NB4 (cell line): Measurements from ENCODE around the gene AGAP1.

ENCODE experiments used
- CTCF ChIP-seq: IDR thresholded peaks from one replicate; pipeline ENCODE4 v1.5.1; 2012; ENCODE audit warnings: low read depth, low read length
- MAX ChIP-seq: IDR thresholded peaks from 2 replicates; pipeline ENCODE4 v1.6.1; 2011; ENCODE audit warnings: low read depth, low read length
- POLR2A ChIP-seq: IDR thresholded peaks from 2 replicates; pipeline ENCODE4 v1.6.1; 2011; ENCODE audit warnings: mild to moderate bottlenecking; ENCODE audit not compliant: insufficient read length; ENCODE audit errors: extremely low read depth

- TF ChIP-seq CTCF: no peak
- no peak for TF ChIP-seq MAX
- TF ChIP-seq POLR2A: no peak
Observed at GRCh38 chr2:235511187-235511661, 17.4 kb downstream of the AGAP1 start.
